GM19452 (cell line): Measurements from ENCODE around the gene CGB5.
"Not testable (repeated sequence)": the region's sequence is repeated elsewhere in the genome, so short reads cannot be mapped to it uniquely, and the experiment has no call there.

ENCODE experiments used
- ATAC-seq: cut with Tn5 transposase; IDR thresholded peaks from one replicate; pipeline ENCODE4 v1.9.1; 2021; ENCODE audit not compliant: unreplicated experiment

CGB5 gene

DNA sequence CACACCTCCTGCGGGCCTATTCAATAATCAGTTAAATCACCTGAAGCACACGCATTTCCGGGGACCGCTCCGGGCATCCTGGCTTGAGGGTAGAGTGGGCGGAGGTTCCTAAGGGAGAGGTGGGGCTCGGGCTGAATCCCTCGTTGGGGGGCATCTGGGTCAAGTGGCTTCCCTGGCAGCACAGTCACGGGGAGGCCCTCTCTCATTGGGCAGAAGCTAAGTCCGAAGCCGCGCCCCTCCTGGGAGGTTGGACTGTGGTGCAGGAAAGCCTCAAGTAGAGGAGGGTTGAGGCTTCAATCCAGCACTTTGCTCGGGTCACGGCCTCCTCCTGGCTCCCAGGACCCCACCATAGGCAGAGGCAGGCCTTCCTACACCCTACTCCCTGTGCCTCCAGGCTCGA, at the start of gene CGB5:
CGB5 (plus strand) TSS at position 301 of the 400 bp plus-strand sequence. CDS start 362 bp downstream, outside the sequence.
- not testable (repeated sequence) for ATAC-seq

DNA sequence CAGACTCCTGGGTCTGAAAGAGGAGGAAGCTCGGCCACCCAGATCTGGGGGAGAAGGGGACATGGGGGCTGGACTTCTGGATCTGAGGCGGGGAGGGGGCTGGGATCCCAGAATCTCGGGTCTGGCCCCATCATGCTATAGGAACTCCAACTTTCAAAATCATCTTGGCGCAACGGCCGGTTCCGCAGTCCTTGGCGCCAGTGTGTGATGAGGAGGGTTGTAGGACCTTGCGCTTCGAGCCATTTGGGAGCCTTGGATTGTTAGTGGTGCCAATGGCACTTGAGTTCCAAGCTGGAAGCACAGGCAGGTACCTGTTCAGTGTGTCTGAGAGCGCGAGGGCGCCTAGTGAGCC, 49.6 kb upstream of the CGB5 start:
- ATAC-seq: no peak

DNA sequence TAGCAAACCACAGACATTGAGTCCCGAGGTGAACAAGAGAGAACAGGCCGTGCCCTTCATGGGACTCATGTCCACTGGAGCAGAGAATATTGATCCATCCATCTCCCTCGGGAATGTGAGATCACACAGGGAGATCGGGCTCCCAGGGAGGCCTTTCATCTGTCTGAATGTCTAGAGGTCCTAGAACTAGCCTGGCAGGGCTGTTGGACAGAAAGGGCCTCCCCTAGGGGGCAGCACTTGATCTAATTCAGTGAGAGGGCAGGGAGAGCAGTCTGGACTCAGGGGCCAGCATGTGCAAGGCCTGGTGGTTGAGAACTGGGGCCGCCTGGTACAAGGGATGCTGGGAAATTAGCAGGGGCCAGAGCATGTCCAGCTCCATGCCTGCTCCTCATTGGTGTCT, 45.7 kb upstream of the CGB5 start:
- no peak for ATAC-seq

DNA sequence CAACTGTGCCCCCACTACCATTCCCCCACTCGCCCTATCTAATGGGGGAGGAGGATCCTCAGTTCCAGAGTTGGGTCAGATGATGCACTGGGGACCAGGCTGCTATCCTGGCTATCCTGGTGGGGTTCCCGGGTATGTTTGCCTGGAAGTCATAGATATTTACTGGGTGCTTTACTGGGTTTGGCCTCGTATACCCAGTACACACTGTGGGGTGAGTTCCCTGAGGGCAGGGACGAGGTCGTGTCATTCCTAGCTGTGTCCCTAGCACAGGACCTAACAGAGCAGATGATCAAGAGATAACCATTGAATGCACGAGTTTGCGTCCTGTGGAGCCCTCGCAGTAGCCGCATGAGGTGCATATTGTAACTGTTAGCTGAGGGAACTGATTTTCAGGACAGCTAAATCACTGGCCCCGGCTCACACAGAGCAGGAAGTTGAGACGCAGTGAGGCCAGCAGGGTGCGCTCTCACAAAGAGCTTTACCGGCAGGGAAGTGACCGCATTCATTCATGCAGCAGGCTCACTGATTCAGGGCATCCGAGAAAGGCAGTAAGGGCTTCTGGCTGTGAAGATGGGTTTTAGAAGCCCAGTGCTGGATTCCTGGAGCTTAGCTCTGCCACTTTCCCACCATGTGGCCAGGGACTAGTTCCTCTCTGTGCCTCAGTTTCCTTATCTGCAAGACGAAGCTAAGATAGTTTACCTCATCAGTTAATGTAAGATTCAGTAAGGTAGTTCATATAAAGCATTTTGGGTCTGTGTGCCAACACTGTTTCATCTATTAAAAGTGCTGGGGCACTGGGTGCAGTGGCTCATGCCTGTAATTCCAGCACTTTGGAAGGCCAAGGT, 43.9 kb upstream of the CGB5 start:
- ATAC-seq: no peak

DNA sequence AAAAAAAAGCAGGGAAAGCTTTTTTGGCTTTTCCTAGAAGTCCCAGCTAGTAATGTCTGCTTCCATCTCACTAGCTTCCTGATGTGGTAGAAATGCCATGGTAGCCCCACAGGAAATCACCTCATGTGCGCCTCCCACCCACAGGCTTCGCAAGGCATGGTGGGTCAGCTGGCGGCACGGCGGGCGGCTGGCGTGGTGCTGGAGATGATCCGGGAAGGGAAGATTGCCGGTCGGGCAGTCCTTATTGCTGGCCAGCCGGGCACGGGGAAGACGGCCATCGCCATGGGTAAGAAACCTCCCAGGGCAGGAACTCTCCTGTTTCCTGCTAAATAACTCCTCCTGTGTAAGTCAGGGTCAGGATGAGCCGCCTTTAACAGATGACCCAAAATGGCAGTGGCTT, 39.5 kb upstream of the CGB5 start:
- ATAC-seq: no peak

DNA sequence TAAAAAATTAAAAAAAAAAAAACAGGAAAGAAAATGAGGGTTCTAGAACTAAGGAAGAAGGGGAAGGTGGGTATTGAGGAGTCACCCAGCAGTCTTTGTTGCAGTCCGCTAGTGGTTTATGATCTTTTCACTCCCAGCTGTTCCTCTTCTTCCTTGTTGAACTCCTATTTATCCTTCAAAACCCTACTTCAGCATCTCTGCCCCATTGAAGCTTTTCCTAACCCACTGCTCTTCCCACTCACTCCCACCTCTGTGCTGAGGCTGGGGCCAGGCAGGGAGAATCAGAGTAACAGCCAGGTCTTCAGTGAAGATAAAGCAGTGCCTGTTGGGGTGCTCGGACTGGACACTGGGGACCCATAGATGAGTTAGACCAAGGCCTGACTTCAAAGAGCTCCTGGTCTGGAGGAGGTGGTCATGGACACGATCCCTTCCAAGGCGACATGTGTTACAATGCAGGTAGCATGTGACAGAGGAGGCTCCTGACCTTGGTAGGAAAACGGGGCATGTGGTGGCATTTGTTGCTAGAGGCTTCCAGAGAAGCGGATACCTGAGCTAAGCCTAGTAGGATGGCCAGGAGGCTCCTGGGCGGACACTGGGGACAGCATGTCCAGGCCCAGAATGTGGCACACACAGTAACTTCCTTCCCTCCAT, 38.6 kb upstream of the CGB5 start:
- ATAC-seq: no peak

DNA sequence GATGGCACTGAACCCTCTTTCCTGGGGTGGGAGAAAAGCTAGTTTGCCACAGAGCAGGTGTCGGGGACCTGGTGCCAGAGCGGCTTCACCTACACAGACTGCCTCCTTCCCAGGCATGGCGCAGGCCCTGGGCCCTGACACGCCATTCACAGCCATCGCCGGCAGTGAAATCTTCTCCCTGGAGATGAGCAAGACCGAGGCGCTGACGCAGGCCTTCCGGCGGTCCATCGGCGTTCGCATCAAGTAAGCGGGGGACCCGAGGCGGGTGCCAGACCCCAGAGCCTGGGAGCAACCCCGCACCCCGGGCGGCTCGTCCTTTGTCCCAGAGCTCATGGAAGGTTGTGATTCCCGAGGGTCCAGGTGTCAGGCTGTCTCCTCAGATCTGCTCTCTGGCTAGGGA, 36.7 kb upstream of the CGB5 start:
- no peak for ATAC-seq

DNA sequence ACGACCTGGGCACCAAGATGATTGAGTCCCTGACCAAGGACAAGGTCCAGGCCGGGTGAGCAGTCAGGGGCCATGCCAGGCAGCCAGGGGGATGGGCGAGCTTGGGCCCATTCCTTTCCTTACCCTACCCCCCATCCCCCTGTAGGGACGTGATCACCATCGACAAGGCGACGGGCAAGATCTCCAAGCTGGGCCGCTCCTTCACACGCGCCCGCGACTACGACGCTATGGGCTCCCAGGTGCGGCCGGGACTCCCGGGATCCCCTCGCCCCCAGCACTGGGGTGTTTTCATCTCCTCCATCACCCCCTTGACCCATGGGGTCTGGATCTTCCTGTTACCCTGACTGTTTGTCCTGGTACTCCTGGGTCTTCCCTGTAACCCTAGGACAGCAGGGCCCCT, 33.8 kb upstream of the CGB5 start:
- ATAC-seq: no peak

DNA sequence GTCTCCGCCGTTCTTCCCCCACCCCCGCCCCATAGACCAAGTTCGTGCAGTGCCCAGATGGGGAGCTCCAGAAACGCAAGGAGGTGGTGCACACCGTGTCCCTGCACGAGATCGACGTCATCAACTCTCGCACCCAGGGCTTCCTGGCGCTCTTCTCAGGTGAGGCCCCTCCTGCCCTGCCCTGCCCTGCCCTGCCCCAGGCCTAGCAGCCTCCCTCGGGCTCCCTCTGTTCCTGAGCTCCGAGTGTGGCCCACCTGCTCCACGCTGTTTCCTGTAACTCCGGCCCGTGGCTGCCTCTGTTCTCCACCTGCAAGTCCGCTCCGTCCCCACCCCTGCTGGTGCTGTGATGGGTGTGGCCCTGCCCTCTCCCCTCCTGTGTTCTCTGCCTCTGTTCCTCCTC, 33.2 kb upstream of the CGB5 start:
- no peak for ATAC-seq

DNA sequence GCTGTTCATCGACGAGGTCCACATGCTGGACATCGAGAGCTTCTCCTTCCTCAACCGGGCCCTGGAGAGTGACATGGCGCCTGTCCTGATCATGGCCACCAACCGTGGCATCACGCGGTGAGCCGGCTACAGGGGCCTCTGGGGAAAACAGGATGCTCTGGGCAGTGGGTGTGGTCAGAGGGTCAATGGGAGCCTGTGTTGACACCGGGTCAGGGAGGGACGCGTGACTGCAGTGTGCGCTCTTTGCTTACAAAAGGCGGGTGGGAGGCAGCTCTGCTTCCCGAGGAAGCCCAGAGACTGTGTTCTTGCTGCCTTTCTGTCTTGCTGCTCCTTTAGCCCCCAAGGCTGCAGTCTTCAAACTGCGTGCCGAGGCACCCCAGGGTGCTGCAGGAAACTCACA, 32.5 kb upstream of the CGB5 start:
- no peak for ATAC-seq

DNA sequence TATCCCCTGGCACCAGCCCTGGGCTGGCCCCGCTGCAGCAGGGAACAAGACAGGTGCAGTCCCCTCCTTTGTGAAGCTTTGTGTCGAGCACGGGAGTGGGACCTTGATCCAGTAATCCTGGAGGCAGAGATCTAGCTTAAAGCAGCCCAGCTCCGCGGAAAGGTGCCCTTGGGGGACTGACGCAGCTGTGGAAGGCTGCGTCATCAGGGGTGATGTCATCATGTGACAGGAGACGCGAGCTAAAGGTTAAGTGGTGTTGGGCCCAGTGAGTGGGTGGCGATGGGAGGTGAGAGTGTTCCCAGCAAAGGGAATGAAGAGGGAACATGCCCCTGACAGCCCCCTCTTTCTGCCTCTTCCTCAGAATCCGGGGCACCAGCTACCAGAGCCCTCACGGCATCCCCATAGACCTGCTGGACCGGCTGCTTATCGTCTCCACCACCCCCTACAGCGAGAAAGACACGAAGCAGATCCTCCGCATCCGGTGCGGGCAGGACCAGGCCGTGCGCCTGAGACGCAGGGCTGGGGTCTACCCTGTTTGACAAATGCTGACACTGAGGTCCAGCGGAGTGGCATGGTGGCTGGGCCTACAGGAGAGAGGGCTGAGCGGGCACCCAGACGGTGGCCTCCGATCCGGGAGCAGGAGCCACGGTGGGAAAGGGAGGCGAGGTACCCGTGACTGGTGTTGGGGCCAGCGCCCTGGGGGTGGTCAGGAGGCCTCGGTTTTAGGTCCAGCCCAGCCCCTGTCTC, 29.4 kb upstream of the CGB5 start:
- no peak for ATAC-seq

DNA sequence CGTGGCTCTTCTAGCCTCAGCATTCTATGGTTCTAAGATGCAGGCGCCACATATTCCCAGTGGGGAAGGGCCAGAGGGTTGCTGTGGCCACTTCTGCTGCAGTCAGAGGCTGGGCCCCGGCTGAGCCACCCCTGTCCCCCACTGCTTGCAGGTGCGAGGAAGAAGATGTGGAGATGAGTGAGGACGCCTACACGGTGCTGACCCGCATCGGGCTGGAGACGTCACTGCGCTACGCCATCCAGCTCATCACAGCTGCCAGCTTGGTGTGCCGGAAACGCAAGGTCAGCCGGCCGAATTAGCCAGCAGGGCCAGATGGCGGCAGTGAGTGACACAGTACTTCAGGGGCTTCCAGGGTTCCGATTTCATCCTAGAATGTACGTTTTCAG, 28.8 kb upstream of the CGB5 start:
- no peak for ATAC-seq

DNA sequence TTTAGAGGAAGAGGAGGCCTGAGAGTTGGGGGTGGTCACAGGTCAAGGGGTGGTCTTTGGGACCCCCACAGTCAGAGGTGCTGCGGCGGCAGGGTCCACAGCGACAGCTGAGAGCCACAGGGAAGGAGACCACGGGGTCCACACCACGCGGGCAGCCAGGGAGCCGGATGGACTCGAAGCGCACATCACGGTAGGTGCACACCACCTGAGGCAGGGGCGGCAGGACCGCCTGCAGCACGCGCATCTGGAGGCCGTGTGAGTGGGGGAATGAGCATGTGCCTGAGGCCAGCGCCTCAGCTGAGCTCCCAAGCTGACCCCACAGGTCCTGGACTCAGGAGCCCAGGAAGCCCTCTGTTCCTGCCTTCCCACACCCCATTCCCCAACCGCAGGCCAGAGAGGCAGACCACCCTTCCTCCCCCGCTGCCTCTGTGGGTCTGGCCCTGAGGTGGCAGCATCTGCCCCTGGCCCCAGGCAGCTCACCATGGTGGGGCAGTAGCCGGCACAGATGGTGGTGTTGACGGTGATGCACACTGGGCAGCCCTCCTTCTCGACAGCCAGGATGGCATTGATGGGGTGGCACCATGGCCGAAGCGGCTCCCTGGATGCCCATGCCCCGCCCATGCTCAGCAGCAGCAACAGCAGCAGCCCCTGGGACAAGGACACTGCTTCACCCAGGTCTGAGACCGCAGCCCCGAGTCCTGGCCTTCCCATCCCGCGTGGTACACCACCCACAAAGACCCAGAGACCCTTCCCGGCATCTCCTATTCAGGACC, 27.4 kb upstream of the CGB5 start:
- no peak for ATAC-seq

DNA sequence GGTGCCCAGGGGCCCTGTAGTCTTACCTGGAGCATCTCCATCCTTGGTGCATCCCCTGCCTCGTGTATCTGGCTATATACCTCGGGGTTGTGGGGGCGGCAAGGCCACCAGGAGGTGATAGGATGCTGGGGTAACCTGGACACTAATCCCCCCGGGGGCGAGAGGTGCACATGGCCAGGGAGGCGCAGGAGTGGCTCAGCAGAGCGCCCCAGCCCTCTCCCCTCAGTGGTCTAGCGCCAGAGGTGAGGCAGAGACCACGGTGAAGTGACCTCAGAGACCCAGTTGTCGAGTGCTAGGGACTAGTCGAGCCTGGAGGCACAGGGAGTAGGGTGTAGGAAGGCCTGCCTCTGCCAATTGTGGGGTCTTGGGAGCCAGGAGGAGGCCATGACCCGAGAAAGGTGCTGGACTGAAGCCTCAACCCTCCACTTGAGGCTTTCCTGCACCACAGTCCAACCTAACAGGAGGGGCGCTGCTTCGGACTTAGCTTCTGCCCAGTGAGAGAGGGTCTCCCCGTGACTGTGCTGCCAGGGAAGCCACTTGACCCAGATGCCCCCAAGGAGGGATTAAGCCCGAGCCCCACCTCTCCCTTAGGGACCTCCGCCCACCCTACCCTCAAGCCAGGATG, 26.5 kb upstream of the CGB5 start, which contains the start of gene LHB:
LHB (minus strand) TSS at position 51 of the 625 bp plus-strand sequence; CDS start at position 41, 10 bp downstream.
- ATAC-seq: no peak

DNA sequence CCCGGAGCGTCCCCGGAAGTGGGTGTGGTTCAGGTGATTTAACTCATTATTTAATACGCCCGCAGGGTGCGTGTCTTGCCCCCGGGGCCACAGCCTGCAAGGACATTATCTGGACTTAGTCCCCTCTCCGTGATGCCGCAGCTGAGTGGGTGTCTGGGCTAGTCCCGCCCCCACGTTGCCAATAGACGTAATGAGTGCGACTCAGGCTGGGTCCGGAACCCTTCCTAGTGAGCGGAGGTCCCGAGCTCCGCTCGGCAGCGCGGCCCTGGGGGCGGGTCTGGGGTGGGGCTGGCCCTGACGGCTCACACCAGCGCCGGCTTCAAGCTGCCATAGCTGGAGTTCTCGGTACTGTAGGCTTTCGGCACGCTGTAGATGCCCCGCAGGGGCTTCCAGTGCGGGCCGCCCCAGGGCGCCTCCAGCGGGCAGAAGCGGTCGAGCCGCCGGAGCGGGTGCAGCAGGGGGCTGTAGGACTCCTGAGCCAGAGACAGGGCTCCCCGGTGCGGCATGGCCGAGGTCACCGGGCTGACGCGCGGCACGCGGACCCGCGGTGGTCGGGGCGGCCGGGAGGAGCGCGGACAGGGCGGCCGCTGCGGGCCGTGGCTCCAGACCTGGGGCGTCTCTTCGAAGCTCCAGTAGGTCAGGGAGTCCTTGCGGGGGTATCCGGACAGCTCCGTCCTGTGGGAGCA, 25.8 kb upstream of the CGB5 start:
- ATAC-seq: no peak

DNA sequence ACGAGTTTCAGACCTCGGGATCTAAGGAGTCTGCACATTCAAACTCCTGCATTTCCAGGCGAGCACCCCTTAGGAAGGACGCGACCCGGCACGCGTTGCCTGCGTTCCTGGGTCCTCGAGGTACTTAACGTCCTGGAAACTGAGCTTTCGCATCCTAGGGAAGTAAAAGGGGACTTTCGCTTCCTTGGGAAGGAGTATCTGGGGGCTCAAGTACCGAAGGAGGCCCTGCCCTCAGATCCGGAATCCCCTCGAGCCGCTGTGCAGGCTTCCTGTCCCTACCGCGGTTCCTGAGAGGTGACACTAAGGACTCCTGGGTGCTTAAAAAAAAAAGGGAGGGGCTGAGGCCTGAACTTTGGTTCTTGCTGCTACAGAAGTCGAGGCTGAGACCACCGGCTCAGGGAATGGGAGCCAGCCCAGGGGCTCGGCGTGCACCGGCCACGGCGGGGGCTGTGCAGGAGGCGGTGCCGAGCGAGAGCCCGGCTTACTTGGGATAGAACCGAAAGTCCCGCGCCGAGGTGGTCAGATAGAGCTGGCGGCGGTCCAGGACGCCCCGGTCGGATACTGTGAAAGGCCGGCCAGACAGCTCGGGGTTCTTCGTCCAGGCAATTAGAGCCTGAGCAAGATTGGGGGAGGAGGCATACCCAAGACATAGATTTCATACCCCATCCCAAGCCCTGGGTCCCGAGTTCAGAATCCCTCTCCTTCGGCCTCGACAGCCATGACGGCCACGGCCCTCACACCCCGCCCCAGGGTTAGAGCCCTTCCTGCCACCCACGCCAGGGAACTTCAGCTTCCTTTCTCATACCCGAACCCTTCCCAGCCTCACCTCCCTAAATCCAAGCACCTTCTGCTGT, 25.0 kb upstream of the CGB5 start:
- not testable (repeated sequence) for ATAC-seq

DNA sequence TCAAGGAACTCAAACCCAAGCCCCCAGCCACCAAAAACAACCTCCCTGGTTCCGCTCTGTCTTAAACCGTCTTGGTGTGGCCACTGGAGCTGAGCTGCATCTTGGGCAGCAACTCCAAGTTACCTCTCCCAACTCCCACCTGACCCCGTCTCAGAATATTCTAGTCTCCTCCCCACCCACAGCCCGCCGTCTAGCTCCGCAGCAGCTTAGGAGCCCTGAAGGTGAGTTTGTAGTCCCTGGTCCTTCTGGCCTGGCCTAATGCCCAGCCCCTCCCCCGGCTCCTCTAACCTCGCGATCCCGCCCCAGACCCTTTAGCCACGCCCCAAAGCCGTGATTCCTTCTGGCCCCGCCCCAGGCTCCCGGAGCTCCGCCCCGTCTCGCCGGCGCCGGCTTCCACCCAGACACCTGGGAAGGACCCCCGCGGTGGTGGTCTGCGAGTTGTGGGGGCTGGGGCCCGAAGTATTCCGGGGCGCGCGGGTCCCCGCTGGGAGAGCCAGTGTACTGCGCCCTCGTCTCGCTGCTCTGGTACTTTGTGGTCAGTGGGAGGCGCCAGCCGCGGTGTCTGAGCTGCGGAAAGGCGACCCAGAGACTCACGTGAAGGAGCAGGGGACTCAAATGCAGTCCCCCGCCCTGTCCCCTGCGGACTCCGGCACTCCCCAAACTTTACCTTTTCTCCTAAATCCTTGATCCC, 24.3 kb upstream of the CGB5 start:
- ATAC-seq: no peak

DNA sequence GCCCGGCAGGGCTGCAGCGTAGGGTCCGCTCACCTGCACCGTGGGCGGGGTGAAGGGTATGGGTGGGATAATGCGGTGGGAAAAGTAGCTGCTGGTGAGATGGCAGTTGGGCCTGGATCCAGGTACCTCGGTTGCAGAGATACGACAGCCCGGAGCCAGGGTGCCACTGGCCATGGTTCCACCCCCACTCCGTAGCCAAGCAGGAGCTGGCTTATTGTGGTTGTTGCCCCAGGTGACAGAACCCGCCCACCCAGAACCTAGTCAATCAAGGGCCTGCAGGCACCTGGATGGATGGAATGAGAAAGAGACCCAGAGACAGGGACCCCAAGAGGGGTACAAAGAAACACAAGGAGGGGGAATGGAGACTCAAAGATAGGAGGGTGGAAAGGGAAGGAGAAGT, 23.3 kb upstream of the CGB5 start:
- no peak for ATAC-seq
